ENCODE results near the gene PLPP6. TPM values are rescaled to one million over a fixed set of nuclear protein-coding genes. Genes with fewer than 3 reads are reported as not detected.

The PLPP6 gene
- total RNA-seq, 1 donor from 2014 or later = 7.3 TPM

GRCh38 chr9:4663956-4664355 is 1.9 kb downstream of the PLPP6 start:
- H3K27me3 ChIP-seq (ENCODE audit: insufficient read depth, low read length) = no peaks in the 10 kb centered on the region
- no peak overlapping the region for H3K4me3 ChIP-seq (ENCODE audit: insufficient read depth, low read depth, low read length)

DNA sequence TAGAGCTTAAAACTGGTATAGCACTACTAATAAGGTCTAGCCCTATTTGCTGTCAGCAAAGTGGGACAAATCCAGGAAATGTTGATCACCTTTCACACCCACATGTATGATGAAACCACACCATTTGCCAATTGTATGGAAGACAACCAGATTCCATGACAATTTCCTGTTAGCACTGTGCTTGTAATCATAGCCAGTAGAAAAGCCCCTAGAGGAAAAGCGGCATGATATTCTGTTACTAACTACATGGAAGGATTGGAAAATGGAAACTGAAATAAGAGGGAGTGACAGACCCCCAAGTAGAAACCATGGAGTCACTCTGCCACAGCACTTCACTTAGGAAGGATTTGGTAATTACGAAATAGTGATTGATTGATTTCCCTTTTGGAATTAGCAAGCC is 3.3 kb downstream of the PLPP6 start:
- H3K4me1 ChIP-seq (ENCODE audit: insufficient read depth, low read length) = peaks cover 27% of the 10 kb centered on the region
- H3K9me3 ChIP-seq (ENCODE audit: insufficient read depth, low read depth, low read length) = no peaks in the 10 kb centered on the region
- Mint-ChIP-seq H3K4me1 (ENCODE audit: low read depth, unreplicated experiment) (peaks cover 32% of the 10 kb centered on the region), H3K27me3 (ENCODE audit: low read depth, unreplicated experiment) (no peaks in the 10 kb centered on the region), H3K9me3 (ENCODE audit: unreplicated experiment) (no peaks in the 10 kb centered on the region), H3K4me3 (ENCODE audit: unreplicated experiment) (peak overlapping the region; percentile 85), H3K27ac (ENCODE audit: unreplicated experiment) (peak overlapping the region; percentile 83), H3K36me3 (ENCODE audit: low read depth, unreplicated experiment) (peaks cover 3% of the 10 kb centered on the region)
- H3K27ac ChIP-seq (ENCODE audit: low read depth, low read length) = no peak overlapping the region
- FAIRE-seq = no peak
- H3K36me3 ChIP-seq (ENCODE audit: insufficient read depth, low read length) = no peaks in the 10 kb centered on the region
- H2AFZ ChIP-seq (ENCODE audit: low read depth, low read length) = no peak overlapping the region
- no peak overlapping the region for H3K9ac ChIP-seq (ENCODE audit: low read length)
- TF ChIP-seq, protein P1, sequence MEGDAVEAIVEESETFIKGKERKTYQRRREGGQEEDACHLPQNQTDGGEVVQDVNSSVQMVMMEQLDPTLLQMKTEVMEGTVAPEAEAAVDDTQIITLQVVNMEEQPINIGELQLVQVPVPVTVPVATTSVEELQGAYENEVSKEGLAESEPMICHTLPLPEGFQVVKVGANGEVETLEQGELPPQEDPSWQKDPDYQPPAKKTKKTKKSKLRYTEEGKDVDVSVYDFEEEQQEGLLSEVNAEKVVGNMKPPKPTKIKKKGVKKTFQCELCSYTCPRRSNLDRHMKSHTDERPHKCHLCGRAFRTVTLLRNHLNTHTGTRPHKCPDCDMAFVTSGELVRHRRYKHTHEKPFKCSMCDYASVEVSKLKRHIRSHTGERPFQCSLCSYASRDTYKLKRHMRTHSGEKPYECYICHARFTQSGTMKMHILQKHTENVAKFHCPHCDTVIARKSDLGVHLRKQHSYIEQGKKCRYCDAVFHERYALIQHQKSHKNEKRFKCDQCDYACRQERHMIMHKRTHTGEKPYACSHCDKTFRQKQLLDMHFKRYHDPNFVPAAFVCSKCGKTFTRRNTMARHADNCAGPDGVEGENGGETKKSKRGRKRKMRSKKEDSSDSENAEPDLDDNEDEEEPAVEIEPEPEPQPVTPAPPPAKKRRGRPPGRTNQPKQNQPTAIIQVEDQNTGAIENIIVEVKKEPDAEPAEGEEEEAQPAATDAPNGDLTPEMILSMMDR (IDR thresholded peaks at IDR 0.05; ENCODE audit: insufficient read depth, low read depth, low read length) = no peak
- TF ChIP-seq EZH2 (IDR thresholded peaks at IDR 0.05; ENCODE audit: insufficient read depth, low read length) = no peak
- no peaks in the 10 kb centered on the region for H4K20me1 ChIP-seq (ENCODE audit: insufficient read depth, low read length)
- H3K4me3 ChIP-seq (ENCODE audit: insufficient read depth, low read depth, low read length) = no peak overlapping the region
- DNase-seq (ENCODE audit: low read depth) = peak; percentile 35
- H3K4me2 ChIP-seq (ENCODE audit: low read length) = peak overlapping the region; percentile 91
- H3K79me2 ChIP-seq (ENCODE audit: insufficient read depth, low read length) = peaks cover 8% of the 10 kb centered on the region
- no peaks in the 10 kb centered on the region for H3K27me3 ChIP-seq (ENCODE audit: insufficient read depth, low read length)

More at GRCh38 chr9:4663956-4664355, 1.9 kb downstream of the PLPP6 start:
- Histone ChIP-seq H3K36me3 (ENCODE audit: insufficient read depth, low read length) (no peaks in the 10 kb centered on the region), H2AFZ (ENCODE audit: low read depth, low read length) (no peak overlapping the region), H3K9me3 (ENCODE audit: insufficient read depth, low read depth, low read length) (no peaks in the 10 kb centered on the region), H3K79me2 (ENCODE audit: insufficient read depth, low read length) (peaks cover 8% of the 10 kb centered on the region), H3K4me1 (ENCODE audit: insufficient read depth, low read length) (peaks cover 27% of the 10 kb centered on the region), H3K4me2 (ENCODE audit: low read length) (peak overlapping the region; percentile 21), H3K9ac (ENCODE audit: low read length) (no peak overlapping the region), H4K20me1 (ENCODE audit: insufficient read depth, low read length) (no peaks in the 10 kb centered on the region), H3K27ac (ENCODE audit: low read depth, low read length) (no peak overlapping the region)
- FAIRE-seq = no peak
- no peak for DNase-seq (ENCODE audit: low read depth)
- Mint-ChIP-seq H3K36me3 (ENCODE audit: low read depth, unreplicated experiment) (peaks cover 3% of the 10 kb centered on the region), H3K9me3 (ENCODE audit: unreplicated experiment) (no peaks in the 10 kb centered on the region), H3K27ac (ENCODE audit: unreplicated experiment) (no peak overlapping the region), H3K4me3 (ENCODE audit: unreplicated experiment) (peak overlapping the region; percentile 90), H3K4me1 (ENCODE audit: low read depth, unreplicated experiment) (peaks cover 32% of the 10 kb centered on the region), H3K27me3 (ENCODE audit: low read depth, unreplicated experiment) (no peaks in the 10 kb centered on the region)
- TF ChIP-seq, protein P1 (IDR thresholded peaks at IDR 0.05; ENCODE audit: insufficient read depth, low read depth, low read length) = no peak
- TF ChIP-seq EZH2 (IDR thresholded peaks at IDR 0.05; ENCODE audit: insufficient read depth, low read length) = no peak

GRCh38 chr9:4666042-4666699 is 4.1 kb downstream of the PLPP6 start, which contains the start of gene SPATA6L:
Gene SPATA6L, minus strand, starts transcription at chr9:4666480. Its CDS starts 230 bp downstream, at chr9:4666250.
- peak; percentile 33 for DNase-seq (ENCODE audit: low read depth)
- H3K27ac Mint-ChIP-seq (ENCODE audit: unreplicated experiment) = peak within 1 kb of the TSS; percentile 83

More at GRCh38 chr9:4666042-4666699, 4.1 kb downstream of the PLPP6 start, which contains the start of gene SPATA6L:
- no peak within 1 kb of the TSS for H3K27ac ChIP-seq (ENCODE audit: low read depth, low read length)
- H3K4me1 ChIP-seq (ENCODE audit: insufficient read depth, low read length) = peaks cover 26% of the 10 kb centered on the region
- Mint-ChIP-seq H3K36me3 (ENCODE audit: low read depth, unreplicated experiment) (peaks cover 3% of the 10 kb centered on the region), H3K9me3 (ENCODE audit: unreplicated experiment) (no peaks in the 10 kb centered on the region), H3K27me3 (ENCODE audit: low read depth, unreplicated experiment) (no peaks in the 10 kb centered on the region), H3K4me3 (ENCODE audit: unreplicated experiment) (peak within 1 kb of the TSS; percentile 85), H3K4me1 (ENCODE audit: low read depth, unreplicated experiment) (peaks cover 30% of the 10 kb centered on the region)
- H3K79me2 ChIP-seq (ENCODE audit: insufficient read depth, low read length) = peaks cover 8% of the 10 kb centered on the region
- peak within 1 kb of the TSS; percentile 67 for H3K9ac ChIP-seq (ENCODE audit: low read length)
- no peaks in the 10 kb centered on the region for H4K20me1 ChIP-seq (ENCODE audit: insufficient read depth, low read length)
- peak within 1 kb of the TSS; percentile 62 for H2AFZ ChIP-seq (ENCODE audit: low read depth, low read length)
- no peaks in the 10 kb centered on the region for H3K27me3 ChIP-seq (ENCODE audit: insufficient read depth, low read length)
- FAIRE-seq = no peak
- H3K4me2 ChIP-seq (ENCODE audit: low read length) = peak within 1 kb of the TSS; percentile 91
- peak within 1 kb of the TSS; percentile 55 for H3K4me3 ChIP-seq (ENCODE audit: insufficient read depth, low read depth, low read length)
- no peaks in the 10 kb centered on the region for H3K9me3 ChIP-seq (ENCODE audit: insufficient read depth, low read depth, low read length)
- no peaks in the 10 kb centered on the region for H3K36me3 ChIP-seq (ENCODE audit: insufficient read depth, low read length)
- TF ChIP-seq EZH2 (IDR thresholded peaks at IDR 0.05; ENCODE audit: insufficient read depth, low read length) = no peak
- TF ChIP-seq, protein P1 (IDR thresholded peaks at IDR 0.05; ENCODE audit: insufficient read depth, low read depth, low read length) = no peak
